ENCODE results near the gene TYW1B. TPM values are rescaled to one million over a fixed set of nuclear protein-coding genes. Genes with fewer than 3 reads are reported as not detected.
"Not testable (repeated sequence)": the region's sequence is repeated elsewhere in the genome, so short reads cannot be mapped to it uniquely, and the experiment has no call there.

Gene TYW1B
- total RNA-seq, 1 experiment from 2014 or later, result 3.9 TPM

DNA sequence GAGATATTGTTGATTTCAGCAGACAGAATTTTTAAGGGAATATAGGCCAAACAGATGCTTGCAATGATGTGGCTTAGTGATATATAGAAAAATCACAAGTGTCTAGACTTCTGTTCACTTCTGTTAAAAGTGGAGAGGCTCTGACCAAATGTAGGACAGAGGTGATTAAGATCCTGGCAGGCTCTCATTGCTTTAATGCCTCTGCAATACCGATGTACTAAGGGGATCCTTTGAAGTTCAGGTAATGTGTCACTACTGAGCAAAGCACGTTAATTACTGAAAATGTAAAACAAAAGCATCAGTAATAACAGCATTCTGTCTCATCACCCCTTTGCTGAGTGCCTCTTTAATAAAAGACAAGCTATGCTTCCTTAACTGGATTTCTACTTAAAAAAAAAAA, 131.4 kb downstream of the TYW1B start:
- H4K20me1 ChIP-seq (ENCODE audit: low read length); ATAC-seq; H3F3A ChIP-seq (ENCODE audit: low read length, unreplicated experiment); H2AFZ ChIP-seq (ENCODE audit: low read length); H3K9me2 ChIP-seq (replicated peaks; ENCODE audit: low read length); DNase-seq; H3K4me3 ChIP-seq (ENCODE audit: low read length); CTCF ChIA-PET; H3K27ac ChIP-seq (ENCODE audit: low read length); H3K36me3 ChIP-seq (ENCODE audit: low read depth, low read length); H3K9me3 ChIP-seq (ENCODE audit: low read length); POLR2A ChIA-PET (ENCODE audit: unreplicated experiment); H3K9ac ChIP-seq (ENCODE audit: low read length); H3K27me3 ChIP-seq (ENCODE audit: low read length); H3K4me2 ChIP-seq (ENCODE audit: low read length); H3K79me2 ChIP-seq (ENCODE audit: low read length); H3K4me1 ChIP-seq (ENCODE audit: insufficient read depth, low read length); intact Hi-C loops (cut with micrococcal nuclease); BruUV-seq (replicated peaks): not testable (repeated sequence)

DNA sequence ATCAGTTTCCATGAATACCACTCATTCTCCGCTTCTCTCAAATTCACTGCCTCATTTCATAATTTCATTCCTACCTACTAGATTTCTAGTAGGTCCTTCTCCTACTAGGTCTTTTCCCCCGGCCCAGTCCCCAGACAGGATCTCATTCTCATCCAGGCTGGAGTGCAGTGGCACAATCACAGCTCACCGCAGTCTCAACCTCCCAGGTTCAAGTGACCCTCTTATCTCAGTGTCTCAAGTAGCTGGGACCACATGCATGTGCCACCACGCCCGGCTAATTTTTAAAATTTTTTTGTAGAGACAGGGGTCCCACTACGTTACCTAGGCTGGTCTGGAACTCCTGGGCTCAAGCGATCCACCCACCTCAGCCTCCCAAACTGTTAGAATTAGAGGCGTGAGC, 132.5 kb downstream of the TYW1B start:
- H2AFZ ChIP-seq (ENCODE audit: low read length); H3K4me3 ChIP-seq (ENCODE audit: low read length); H3K79me2 ChIP-seq (ENCODE audit: low read length); DNase-seq; H4K20me1 ChIP-seq (ENCODE audit: low read length); H3K9me3 ChIP-seq (ENCODE audit: low read length); H3K9ac ChIP-seq (ENCODE audit: low read length); H3K27me3 ChIP-seq (ENCODE audit: low read length); BruUV-seq (replicated peaks); H3K9me2 ChIP-seq (replicated peaks; ENCODE audit: low read length); CTCF ChIA-PET; ATAC-seq; H3K4me1 ChIP-seq (ENCODE audit: insufficient read depth, low read length); H3K4me2 ChIP-seq (ENCODE audit: low read length); POLR2A ChIA-PET (ENCODE audit: unreplicated experiment); H3K36me3 ChIP-seq (ENCODE audit: low read depth, low read length); intact Hi-C loops (cut with micrococcal nuclease); H3K27ac ChIP-seq (ENCODE audit: low read length); H3F3A ChIP-seq (ENCODE audit: low read length, unreplicated experiment): not testable (repeated sequence)

DNA sequence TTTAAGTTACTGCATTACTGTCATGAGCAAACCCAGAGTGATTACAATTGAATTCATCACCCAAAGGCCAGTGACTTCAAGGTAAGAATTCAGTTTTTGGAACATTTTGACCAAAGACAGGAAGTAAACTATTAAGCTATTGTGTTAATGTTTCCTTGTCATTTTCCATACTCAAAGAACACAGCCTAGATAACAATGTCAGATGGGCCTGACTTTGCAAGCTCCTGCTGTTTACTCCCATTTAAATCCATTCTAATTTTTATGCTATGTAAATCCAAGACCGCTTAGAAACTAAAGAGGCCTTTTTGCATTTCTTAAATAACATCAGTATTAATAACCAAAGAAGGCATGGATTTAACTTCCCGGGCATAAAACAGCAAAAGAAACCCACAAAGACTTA, 136.6 kb downstream of the TYW1B start:
- H3K27ac ChIP-seq (ENCODE audit: low read length); H3K4me3 ChIP-seq (ENCODE audit: low read length); H3K79me2 ChIP-seq (ENCODE audit: low read length); H3K4me2 ChIP-seq (ENCODE audit: low read length); H3K4me1 ChIP-seq (ENCODE audit: insufficient read depth, low read length); H3K27me3 ChIP-seq (ENCODE audit: low read length); H3K9ac ChIP-seq (ENCODE audit: low read length); H3F3A ChIP-seq (ENCODE audit: low read length, unreplicated experiment); intact Hi-C loops (cut with micrococcal nuclease); H4K20me1 ChIP-seq (ENCODE audit: low read length); H3K36me3 ChIP-seq (ENCODE audit: low read depth, low read length); H3K9me3 ChIP-seq (ENCODE audit: low read length); DNase-seq; BruUV-seq (replicated peaks); H3K9me2 ChIP-seq (replicated peaks; ENCODE audit: low read length); CTCF ChIA-PET; POLR2A ChIA-PET (ENCODE audit: unreplicated experiment); ATAC-seq; H2AFZ ChIP-seq (ENCODE audit: low read length): not testable (repeated sequence)

- H3K36me3 ChIP-seq (ENCODE audit: low read depth, low read length); BruUV-seq (replicated peaks): not testable (repeated sequence)
Observed at GRCh38 chr7:72690177-72690576, 137.8 kb downstream of the TYW1B start.

DNA sequence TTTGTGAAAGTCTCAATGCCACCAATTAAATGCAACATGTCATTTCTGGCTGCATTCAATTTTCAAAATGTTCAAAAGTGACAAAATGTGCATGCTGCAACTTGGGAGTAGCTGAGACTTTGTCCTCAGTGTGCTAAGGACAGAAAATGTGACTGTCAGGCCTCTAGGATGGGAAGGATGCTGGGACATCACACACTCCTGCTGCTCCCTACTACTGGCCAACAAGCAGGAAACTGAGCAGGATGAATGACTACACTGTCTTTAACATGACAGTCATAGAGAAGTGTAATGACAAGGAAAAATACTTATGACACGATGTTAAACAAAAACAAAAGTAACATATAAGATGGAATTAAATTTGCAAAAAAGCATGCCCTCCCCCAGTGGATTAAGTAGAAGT, 138.7 kb downstream of the TYW1B start:
- H3K79me2 ChIP-seq (ENCODE audit: low read length); H3K27me3 ChIP-seq (ENCODE audit: low read length); CTCF ChIA-PET; ATAC-seq; DNase-seq; intact Hi-C loops (cut with micrococcal nuclease); H3K4me3 ChIP-seq (ENCODE audit: low read length); H3K9me3 ChIP-seq (ENCODE audit: low read length); H3K4me1 ChIP-seq (ENCODE audit: insufficient read depth, low read length); H3K9me2 ChIP-seq (replicated peaks; ENCODE audit: low read length); POLR2A ChIA-PET (ENCODE audit: unreplicated experiment); H2AFZ ChIP-seq (ENCODE audit: low read length); H3K4me2 ChIP-seq (ENCODE audit: low read length); H3K9ac ChIP-seq (ENCODE audit: low read length); H4K20me1 ChIP-seq (ENCODE audit: low read length); H3K36me3 ChIP-seq (ENCODE audit: low read depth, low read length); H3K27ac ChIP-seq (ENCODE audit: low read length); H3F3A ChIP-seq (ENCODE audit: low read length, unreplicated experiment); BruUV-seq (replicated peaks): not testable (repeated sequence)

More at GRCh38 chr7:72690177-72690576, 137.8 kb downstream of the TYW1B start:
- H3K9me2 ChIP-seq (replicated peaks; ENCODE audit: low read length); H3K4me2 ChIP-seq (ENCODE audit: low read length); H3K9me3 ChIP-seq (ENCODE audit: low read length); H3F3A ChIP-seq (ENCODE audit: low read length, unreplicated experiment); H3K79me2 ChIP-seq (ENCODE audit: low read length); ATAC-seq; H3K9ac ChIP-seq (ENCODE audit: low read length); DNase-seq; H3K4me1 ChIP-seq (ENCODE audit: insufficient read depth, low read length); H4K20me1 ChIP-seq (ENCODE audit: low read length); H3K27me3 ChIP-seq (ENCODE audit: low read length); H3K4me3 ChIP-seq (ENCODE audit: low read length); CTCF ChIA-PET; POLR2A ChIA-PET (ENCODE audit: unreplicated experiment); intact Hi-C loops (cut with micrococcal nuclease); H2AFZ ChIP-seq (ENCODE audit: low read length); H3K27ac ChIP-seq (ENCODE audit: low read length): not testable (repeated sequence)

DNA sequence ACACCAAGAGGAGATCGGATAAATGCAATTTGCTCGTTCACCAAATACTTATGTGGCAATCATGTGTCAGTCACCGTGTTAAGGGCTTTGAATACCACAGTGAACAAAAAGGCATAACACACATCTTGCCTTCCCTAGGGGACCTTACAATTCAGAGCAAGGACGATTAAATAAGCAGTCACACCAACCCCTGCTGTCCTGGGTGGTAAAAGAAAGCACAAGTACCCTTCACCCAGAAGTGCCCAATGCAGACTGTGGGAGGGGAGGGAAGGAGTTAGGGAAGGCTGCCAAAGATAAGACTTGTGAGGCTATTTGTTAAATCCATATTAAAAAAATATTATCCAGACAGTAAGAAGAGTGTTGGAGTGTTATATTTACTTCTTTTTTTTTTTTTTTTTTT, 146.8 kb downstream of the TYW1B start:
- H3K4me2 ChIP-seq (ENCODE audit: low read length); POLR2A ChIA-PET (ENCODE audit: unreplicated experiment); H3K9me3 ChIP-seq (ENCODE audit: low read length); DNase-seq; H3K9ac ChIP-seq (ENCODE audit: low read length); H3F3A ChIP-seq (ENCODE audit: low read length, unreplicated experiment); H2AFZ ChIP-seq (ENCODE audit: low read length); H4K20me1 ChIP-seq (ENCODE audit: low read length); H3K27ac ChIP-seq (ENCODE audit: low read length); H3K4me3 ChIP-seq (ENCODE audit: low read length); CTCF ChIA-PET; H3K27me3 ChIP-seq (ENCODE audit: low read length); intact Hi-C loops (cut with micrococcal nuclease); ATAC-seq; H3K79me2 ChIP-seq (ENCODE audit: low read length); H3K9me2 ChIP-seq (replicated peaks; ENCODE audit: low read length); BruUV-seq (replicated peaks); H3K36me3 ChIP-seq (ENCODE audit: low read depth, low read length): not testable (repeated sequence)
- peaks cover 23% of the 10 kb centered on the region for H3K4me1 ChIP-seq (ENCODE audit: insufficient read depth, low read length)

DNA sequence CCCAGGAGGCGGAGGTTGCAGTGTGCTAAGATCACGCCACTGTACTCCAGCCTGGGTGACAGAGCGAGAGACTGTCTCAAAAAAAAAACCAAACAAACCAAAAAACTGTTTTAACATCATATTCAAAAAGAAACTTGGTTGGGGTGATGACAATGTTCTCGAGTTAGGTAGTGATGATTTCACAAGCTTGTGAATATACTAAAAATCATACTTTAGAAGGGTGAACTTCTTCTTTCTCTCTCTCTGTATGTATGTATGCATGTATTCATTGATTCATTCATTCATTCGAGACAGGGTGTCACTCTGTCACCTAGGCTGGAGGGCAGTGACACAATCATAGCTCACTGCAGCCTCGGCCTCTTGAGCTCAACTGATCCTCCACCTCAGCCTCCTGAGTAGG, 151.1 kb downstream of the TYW1B start:
- H3K4me2 ChIP-seq (ENCODE audit: low read length); H3K9ac ChIP-seq (ENCODE audit: low read length); H2AFZ ChIP-seq (ENCODE audit: low read length); ATAC-seq; intact Hi-C loops (cut with micrococcal nuclease); H4K20me1 ChIP-seq (ENCODE audit: low read length); H3K79me2 ChIP-seq (ENCODE audit: low read length); CTCF ChIA-PET; BruUV-seq (replicated peaks); DNase-seq; H3K9me2 ChIP-seq (replicated peaks; ENCODE audit: low read length); H3K27ac ChIP-seq (ENCODE audit: low read length); H3K27me3 ChIP-seq (ENCODE audit: low read length); H3K4me3 ChIP-seq (ENCODE audit: low read length); H3F3A ChIP-seq (ENCODE audit: low read length, unreplicated experiment); H3K36me3 ChIP-seq (ENCODE audit: low read depth, low read length); H3K9me3 ChIP-seq (ENCODE audit: low read length); H3K4me1 ChIP-seq (ENCODE audit: insufficient read depth, low read length); POLR2A ChIA-PET (ENCODE audit: unreplicated experiment): not testable (repeated sequence)

All from PC-3 (cell line).